ENCODE results near the gene MEGF8.

The MEGF8 gene

DNA sequence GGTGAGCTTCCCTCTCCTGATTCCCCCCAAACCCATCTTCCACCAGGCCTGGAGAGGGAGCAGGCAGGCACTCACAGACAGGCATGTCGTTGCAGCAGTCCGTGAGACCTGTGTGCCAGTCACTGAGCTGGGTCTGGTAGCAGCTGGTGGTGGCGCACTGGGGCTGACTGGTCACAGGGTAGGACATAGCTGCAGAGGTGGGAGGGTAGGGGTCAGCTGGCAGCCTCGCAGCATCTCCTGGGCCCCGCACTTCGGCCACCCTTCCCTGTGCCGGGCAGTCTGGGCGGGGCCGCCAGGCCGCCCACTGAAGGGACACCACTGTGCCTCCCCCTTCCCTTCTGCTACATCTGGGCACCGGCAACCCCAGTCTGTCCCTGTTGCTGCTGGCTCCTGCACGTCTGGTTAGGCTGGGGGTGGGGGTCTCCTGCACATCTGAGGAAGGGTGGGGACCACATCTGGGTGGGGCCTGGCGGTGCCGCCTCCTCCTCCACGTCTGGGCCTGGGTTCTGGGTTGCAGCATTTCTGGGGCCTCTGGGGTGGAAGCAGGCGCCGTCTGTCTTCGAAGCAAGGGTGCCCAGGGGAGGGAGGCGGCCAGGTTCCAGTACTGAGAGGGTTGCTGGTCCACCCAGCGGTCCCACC lies 63.5 kb downstream of the MEGF8 start:
- DNase-seq (ENCODE audit: low spot score): no peak

DNA sequence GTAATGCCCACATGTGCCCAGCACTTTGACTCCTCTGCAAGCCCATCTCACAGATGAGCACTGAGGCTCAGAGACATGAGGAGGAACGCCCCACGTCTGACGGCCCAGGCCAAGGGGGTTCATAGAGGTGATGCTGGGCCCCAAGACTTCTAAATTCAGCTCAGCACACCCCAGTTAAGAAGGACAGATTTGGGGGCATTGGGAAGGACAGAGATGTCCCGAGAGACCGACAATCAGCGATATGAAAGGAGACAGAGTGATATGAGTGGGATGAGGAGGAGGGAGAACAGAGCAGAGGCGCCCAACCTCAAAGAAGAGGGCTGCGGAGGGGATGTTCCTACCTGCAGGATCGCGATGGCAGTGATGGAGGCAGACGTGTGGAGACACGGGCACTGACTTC lies 64.5 kb downstream of the MEGF8 start, which contains the start of gene CNFN:
Gene CNFN (minus strand): TSS at position 399 of the 400 bp plus-strand sequence. CDS start 1,260 bp downstream, outside the sequence.
- DNase-seq (ENCODE audit: low spot score): no peak

DNA sequence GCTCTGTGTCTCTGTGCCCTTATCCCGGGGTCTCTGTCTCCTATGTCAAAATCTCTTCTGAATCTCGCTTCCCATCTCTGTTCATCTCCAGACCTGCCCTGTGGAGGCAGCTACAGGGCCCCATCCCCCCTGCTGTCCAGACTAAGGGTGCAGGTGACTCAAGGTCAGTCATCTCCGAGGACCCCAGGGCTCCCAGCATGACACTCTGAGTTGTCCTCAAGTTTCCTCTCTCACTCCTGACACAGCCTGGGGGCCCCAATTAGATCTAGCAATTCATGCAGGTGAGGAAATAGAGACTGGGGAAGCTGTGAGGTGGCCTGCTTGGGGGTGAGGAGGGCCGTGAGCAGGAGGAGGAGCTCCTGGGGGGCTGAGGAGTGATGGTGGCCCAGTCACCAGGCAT lies 66.7 kb downstream of the MEGF8 start:
- no peak for DNase-seq (ENCODE audit: low spot score)

DNA sequence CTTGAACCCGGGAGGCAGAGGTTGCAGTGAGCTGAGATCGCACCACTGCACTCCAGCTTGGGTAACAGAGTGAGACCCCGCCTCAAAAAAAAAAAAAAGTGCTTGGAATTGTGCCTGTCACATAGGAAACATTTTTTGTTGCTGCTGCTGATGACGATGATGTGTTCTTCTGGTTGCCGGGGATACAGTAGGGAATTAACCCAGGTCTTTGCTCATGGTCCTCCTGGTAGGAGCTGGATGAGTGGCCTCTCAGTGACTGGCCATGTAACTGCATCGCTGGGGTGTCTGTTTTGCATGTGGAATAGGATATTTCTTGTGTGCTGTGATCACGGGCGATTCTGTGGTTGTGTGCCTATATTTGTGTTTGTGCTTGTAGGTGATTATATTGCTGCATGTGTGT lies 69.3 kb downstream of the MEGF8 start:
- no peak for DNase-seq (ENCODE audit: low spot score)

DNA sequence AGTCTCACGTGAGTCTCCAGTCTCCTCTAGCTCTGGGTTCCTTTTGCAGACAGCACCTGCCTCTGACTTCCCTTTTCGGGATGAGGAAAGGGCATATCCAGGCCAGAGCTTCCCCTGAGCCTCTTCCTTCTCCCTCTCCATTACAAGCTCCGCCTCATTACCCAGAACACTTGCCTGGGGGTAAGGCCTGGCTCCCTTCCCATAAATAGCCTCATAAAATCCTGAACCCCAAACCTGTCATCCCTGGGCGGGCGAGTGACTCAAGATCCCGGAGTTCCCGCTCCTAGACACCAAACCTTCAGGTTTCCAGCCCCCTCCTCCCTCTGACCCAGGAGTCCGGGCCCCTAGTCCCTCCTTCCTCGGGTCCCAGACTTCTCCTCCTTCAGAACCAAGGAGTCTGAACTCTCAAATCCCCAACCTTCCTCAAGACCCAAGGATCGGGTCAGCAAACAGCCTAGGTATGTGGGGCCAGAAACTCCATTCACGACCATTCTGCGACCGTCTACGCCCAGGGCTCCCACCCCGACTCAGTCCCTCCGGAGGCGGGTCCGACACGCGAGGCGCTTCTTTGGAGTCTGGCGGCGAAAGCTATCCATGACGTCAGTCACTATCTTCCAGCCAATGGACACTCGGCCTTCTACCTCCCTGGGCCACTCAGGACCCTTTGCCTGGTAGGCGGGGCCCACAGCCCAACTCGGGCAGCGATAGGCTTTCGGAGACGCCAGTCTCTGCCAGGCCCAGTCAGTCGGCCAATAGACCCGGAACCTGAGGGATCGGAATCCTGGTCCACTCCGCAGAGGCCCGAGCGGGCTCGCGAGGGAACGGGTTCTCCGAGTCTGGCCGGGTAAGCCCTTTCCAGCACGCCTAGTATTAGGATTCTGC lies 71.2 kb downstream of the MEGF8 start:
- peak; percentile 97 for DNase-seq (ENCODE audit: low spot score)

DNA sequence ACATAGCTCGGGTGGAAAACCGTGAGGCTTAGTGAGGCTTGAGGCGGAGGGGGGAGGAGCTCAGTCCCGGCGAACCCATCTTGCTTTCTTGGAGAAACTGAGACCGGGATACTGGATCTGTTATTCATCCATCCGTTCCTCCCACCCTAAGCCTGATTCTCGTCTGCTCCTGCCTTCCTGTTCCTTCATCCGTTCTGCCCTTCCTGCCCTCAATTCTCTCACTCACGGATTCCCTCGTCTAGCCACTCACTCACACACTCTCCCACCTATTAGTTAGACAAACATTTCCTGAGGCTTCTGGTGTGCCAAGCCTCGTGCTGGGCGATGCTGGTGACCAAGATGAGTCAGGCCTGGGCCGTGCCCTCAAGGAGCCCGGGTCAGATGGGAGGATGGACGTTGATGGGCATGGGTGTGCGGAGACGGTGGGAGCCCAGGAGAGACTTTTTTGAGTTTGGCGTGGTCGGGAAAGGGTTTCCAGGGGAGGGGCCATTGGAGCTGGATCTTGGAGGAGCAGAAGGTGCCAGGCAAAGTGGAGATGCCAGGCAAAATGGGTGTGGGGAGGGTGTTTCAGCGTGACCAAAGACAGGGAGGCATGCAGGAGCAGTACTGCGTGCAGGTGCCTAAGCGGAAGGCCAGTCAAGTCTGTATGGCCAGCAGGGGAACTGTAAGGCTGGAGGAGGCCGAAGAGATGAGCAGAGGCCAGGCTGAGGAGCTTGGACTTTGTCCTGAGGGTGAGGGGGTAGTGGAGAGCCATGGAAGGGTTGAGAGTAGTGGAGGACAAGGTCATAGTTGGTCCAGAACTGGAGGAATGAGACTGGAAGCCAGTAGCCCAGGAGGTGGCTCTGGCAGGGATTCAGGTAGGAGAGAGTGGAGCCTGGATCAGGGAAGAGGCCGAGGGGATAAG lies 72.1 kb downstream of the MEGF8 start:
- DNase-seq (ENCODE audit: low spot score): no peak

DNA sequence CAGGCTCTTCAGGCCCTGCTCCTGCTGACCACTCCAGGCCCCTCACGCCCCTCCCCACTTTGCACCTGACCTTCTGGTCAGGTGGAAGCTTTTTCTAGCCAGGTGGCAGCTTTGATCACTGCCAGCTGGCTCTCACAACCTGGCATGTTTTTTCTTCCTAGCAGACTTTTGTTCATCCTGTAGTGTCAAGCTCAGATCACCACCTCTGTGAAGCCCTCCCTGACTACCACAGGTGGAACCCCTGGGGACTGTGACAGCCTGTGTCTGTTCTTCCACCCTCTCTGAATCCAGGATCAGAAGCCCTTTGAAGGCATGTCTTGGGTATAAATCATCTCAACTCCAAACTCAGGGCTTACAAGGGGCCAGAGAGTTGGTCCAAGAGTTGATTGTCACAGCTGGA lies 75.0 kb downstream of the MEGF8 start:
- no peak for DNase-seq (ENCODE audit: low spot score)

DNA sequence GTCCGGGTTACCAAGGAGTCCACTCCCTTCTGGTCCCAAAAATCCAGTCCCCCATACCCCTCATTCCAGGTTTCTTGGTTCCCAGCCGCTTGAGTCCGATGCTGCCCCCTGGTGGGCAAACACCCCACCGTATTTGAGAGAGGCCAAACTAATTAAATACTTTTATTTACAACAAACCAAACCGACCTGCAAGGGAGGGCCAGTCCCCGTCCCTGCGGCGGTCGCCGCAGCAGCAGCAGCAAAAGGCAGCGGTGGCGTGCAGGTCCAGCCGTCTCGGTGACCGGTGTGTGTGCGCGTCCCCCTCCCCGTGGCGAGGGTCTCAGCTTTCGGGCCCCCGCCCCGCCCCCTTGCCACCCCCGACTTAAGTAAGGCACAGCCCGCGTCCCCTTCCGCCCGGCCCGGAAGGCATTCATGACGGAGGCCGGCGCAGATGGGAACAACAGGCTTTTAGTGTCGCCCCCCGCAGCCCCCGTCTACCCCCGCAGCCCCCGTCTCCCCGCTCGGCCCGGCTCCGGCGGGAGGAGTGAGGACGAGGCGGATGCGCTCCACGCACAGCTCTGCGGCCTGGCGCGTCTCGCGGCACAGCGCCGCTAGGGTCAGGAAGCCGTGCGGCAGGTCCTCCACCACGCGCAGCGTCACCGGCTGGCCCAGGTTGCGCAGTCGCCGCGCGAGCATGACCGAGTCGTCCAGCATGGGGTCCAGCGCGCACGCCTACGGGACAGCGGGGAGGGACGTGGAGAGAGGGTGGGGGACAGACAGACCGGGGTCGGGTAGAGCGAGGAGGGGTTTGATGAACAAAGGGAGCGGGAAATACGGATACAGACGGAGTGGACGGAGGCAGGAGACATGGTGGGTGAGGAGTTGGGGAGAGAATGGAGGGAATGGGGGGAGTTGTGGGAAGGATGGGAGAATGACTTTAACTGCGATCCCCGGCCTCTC lies 76.2 kb downstream of the MEGF8 start:
- DNase-seq (ENCODE audit: low spot score): peak; percentile 53

DNA sequence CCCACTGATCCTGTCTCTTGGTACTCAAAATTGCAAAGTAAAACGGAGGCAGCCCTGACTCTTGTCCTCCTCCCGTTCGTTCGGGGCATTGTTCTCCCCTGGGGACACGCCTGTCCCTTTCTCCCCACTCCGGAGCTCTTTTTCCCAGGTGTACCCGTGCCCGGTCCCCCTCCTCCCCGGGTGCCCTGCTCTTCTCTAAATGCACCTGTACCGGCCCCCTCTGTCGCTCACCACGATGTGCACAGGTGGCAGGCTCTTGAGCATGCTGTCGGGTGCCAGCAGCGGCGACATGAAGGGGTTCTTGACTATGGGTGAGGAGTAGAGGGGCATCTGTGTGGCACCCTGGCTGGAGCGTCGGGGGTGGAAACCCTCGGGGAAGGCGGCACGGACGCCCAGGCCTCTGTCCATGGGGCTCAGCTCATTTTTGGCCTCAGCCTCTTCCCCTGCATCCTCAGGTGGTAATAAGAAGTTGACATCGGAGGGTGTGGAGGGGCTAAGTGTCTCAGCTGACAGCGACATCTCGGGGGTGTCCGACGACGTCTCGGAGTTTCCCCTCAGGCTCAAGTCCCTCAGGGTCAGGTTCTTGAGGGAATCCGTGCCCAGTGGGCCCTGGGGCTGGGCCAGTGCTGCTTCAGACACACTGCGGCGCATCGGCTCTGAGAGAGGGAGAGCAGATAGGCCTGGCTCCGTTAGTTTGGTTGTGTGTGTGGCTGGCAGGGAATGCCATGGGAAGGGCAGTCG lies 77.1 kb downstream of the MEGF8 start:
- DNase-seq (ENCODE audit: low spot score): no peak

DNA sequence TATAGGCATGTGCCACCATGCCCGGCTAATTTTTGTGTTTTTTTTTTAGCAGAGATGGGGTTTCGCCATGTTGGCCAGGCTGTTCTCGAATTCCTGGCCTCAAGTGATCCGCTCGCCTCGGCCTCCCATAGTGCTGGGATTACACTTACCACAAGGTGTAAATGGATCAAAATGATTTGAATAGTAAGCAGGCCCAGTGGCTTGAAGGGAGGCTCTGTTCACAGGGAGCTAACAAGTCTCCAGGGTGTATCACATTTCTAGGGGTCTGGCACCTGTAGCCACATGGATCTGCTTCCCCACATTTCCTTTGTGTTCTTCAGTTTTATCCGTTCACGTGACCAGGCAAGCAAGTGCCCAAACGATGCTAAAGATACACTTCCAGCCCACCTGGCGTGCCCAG lies 78.2 kb downstream of the MEGF8 start:
- no peak for DNase-seq (ENCODE audit: low spot score)

DNA sequence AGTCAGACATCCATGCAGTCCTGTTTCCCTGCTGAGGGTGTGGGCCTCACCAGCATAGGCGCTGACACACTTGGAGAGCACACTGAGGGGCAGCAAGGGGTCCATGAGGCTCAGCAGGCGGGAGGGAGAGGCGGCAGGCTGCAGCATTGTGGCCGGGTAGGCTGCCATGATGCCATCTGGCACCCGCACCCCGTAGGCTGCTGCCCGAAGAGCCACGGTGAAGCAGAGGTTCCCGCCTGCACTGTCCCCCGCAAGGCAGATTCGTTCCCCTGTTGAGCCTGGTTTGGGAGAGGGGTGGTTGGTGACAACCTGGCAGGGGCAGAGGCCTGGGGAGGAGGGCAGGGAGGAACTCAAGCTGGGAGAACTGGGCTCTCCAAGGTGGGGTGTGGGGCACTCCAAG lies 80.7 kb downstream of the MEGF8 start:
- no peak for DNase-seq (ENCODE audit: low spot score)

DNA sequence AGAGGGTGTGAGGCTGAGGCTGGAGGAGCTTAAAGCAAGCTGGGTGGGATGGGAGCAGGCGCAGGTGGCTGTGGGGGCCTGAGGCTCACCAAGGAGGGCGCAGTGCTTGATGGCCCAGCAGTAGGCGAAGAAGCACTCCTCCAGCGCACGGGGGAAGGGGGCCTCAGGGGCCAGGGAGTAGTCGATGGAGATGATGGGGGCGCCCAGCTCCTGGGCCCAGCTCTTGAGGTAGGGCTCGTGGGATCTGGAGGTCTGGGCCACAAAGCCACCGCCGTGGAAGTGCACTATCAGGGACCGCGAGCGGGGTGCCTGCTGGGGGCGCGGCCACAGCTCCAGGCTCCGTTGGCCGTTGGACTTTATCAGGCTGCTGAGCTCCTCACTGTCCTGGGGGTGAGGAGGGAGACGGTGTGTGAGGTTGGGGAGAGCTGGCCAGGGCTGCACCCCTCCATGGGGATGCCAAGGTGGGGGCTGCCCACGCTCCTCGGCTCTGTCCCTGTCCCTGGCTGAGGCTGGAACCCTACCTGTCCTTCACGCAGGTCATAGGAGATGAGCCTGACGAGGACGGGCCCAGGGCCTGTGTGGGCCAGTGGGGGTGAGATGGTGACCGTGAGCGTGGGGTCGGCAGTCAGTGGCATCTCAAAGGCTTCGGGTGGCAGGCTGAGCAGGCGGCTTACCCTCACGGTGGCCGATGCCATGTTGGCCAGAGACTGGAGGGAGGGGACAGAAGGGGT lies 81.8 kb downstream of the MEGF8 start:
- DNase-seq (ENCODE audit: low spot score): no peak

DNA sequence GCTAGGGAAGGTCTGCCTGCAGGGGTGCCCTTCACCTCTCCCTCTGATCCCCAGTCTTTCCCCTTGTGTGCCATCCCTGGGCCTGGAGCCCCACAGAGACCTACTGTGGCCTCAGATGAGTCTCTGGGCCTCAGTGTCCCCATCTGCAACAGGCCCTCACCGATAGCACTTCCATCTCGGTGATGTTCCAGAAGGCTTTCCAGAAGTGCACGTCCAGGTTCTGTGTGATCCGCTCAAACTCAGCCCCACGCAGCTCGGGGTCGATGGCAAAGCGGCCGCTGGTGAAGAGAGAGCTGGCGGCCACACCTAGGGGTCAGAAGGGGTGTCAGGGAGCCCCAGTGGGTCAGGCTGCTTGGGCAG lies 82.4 kb downstream of the MEGF8 start:
- no peak for DNase-seq (ENCODE audit: low spot score)

DNA sequence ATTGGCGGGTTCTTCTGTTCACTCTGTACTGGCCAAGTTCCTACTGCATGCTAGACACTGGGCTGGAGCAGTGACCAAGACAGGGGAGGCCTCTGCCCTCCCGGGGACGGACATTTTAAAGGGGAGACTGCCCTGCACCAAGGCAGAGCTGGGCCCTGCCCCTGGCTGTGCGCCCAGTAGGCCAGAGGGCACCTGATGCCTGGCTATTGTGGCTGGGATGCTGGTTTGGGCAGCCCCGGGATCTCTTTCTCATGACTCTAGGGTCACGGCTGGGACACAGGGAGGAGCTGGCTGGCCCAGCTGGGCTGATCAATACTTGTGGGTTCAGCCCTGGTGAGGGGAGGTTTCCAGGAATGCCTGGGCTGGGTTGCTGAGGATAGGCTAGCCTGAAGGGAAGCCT lies 84.0 kb downstream of the MEGF8 start:
- DNase-seq (ENCODE audit: low spot score): no peak

DNA sequence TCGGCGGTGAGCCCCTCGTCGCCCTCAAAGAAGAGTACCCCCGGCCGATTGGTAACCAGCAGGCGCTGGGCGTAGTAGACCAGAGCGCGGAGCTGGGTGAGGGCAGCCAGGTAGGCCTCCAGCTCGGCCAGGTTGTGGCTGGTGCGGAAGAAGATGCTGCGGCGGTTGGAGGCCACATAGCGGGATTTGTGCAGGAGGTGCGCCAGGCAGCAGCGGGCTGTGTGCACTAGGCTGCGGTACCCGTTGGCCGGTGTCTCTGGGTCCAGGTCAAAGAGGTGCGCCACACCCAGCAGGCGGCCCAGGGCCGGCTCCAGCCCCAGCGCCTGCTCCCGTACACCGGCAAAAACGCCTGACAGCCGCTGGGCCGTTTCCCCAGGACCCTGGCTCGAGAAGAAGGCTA lies 84.9 kb downstream of the MEGF8 start:
- no peak for DNase-seq (ENCODE audit: low spot score)

DNA sequence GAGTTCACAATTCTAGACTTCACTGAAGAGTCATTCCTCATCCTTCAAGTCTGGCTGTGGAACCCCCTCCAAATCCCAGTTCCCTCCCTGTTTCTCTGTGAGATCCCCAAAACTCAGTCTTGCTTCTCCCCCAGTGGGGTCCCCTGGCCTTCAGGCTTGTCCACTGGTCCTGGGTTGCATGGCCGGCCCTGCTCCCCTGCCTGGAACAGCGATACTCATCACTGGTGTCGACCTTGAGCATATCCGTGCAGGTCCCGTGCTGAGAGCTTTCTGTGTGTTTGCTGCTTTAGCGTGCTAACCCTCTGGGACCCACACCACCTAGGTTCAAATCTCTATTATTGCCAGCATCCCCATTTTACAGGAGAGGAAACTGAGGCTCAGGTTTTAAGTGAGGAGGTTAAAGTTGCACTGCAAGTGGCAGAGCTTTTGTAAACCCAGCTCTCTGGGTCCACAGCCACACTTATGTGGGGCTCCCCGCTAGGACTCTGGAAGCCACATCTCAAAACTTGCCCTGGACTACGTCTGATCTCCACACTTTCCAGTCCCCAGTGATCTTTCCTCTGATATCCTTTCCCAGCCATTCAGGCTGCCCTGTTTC lies 86.2 kb downstream of the MEGF8 start:
- DNase-seq (ENCODE audit: low spot score): no peak

DNA sequence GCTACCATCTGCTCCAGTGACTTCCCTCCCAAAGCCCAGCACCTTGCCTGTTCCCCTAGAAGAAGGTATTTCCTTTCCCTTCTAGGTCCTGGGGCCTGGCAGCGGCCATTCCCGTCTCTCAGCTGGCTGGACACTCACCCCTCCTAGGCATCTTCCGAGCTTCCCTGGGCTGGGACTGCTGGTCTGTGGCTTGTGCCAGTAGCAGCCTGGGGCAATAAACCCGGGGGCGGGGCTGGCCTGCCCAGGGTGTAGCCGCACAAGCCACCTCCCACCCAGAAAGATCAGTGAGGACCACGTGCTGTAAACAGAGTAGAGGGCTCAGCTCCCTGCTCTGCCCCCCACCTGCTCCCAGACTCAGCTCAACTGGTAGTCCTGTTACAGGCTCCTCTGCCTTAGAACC lies 86.8 kb downstream of the MEGF8 start:
- no peak for DNase-seq (ENCODE audit: low spot score)

DNA sequence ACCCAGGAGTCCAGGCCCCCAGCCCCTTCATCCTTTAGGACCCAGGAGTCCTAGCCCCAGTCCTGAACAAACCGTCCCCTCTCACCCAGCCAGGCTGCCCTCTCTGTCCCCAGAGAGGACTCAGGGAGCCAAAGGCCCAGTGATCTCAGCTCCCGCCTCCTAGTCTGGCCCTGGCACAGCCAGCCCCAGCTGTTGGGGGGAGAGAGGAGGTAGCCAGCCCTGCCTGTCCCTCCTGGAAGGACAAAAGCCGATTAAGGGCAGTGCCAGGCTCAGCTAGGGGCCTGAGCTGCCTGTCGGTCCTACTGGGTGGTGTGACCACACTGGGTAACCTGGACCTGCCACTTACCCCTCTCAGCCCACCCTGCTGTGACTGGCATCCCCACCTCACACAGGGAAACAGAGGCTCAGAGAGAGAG lies 87.2 kb downstream of the MEGF8 start:
- DNase-seq (ENCODE audit: low spot score): no peak

DNA sequence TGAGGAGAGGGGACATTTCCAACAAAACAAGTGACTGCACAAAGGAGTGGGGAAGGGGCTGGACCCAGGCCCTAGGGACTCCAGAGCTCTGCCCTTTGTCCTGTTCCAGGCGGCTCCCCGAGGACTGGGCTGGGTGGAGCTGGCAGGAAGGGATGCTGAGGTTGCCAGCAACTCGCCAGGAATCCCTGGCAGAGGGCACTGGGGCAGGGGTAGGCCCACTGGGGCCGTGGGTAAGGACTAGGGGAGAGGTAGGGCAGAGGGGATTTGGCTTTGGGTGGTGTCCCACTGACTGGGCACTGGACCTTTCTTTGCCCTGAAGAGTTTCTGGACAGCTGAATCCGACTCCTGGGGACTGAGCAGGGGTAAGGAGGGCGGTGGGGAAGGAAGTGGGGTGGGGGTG lies 93.9 kb downstream of the MEGF8 start:
- DNase-seq (ENCODE audit: low spot score): no peak

Measured in LoVo (cell line).